Heart left ventricle (tissue), 13 donors: ENCODE results near the gene VSX2.

ENCODE experiments used
- POLR2A ChIP-seq, 2 donors: fragments of 450-650 bp; IDR thresholded peaks; one replicate each; pipeline ENCODE4 v1.6.1; 2017; ENCODE audit warnings: antibody characterized with exemption in 2 of 2, mild to moderate bottlenecking in 2 of 2, moderate library complexity in 2 of 2
- TF ChIP-seq, protein P1 (sequence below), 12 donors: fragments of 200-600 bp; sonication (generic) in 4 of 12; IDR thresholded peaks; one replicate each; pipeline versions ENCODE4 v1.5.0 to v1.8.0; 2018 to 2022; ENCODE audit warnings: antibody characterized with exemption in 12 of 12, mild to moderate bottlenecking in 5 of 12
- donor health status: ischemic (EF 13 %, LVEDD 7.1; RV severe dilation, severe dysfunction).
- donor health status: DM: no; HTN: yes; CAD: no.
- donor health status: DM: no; HTN: no; CAD: no.
- donor health status: ischemic (EF 25% LVEDD 6.9; RV normal size, moderate dysfunction).
- donor health status: ischemic (EF 25% LVEDD 5.7; RV mildly dilated, moderate dysfunction).
- donor health status: ischemic (EF 35%, LVEDD 5.7; RV mildly dilated, moderate dysfunction).
- donor health status: nonischemic (EF 11% LVEDD 7.7; RV severe dilation, severe dysfunction).
- donor health status: DM: yes; HTN: yes; CAD: no.
- donor health status: PGD.
- donor health status: ischemic (EF 29% LVEDD 5.4; RV normal size, mild dysfunction).
- donor health status: nonischemic (EF 23%, LVEDD 6.1; RV moderate dilation, normal function).

DNA sequence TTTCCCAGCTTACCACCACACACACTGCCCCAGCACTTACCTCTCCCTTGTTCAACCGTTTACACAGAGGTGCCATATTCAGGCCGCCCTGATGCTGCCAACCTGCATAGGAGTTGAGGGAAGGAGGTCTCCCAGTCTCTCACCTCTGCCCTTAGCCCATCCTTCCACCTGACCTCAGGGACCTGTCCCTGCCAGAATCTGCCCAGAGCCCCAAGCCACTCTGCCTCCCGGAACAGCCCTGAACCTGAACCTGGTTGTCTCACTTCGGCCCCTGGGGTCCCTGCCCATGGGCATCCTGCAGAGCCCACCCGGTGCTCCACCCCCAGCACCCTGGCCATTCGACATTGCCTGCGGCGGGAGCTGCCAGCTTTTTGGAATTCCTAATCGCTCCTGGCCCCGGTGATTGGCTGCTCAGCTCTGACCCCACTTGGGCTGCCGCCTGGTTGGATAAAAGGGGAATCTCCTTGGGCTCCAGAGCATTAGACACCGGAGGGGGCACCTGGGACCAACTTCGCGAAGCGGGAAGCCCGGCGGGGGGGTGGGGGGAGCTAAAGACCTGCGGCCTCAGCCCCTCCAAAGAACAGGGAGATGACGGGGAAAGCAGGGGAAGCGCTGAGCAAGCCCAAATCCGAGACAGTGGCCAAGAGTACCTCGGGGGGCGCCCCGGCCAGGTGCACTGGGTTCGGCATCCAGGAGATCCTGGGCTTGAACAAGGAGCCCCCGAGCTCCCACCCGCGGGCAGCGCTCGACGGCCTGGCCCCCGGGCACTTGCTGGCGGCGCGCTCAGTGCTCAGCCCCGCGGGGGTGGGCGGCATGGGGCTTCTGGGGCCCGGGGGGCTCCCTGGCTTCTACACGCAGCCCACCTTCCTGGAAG lies at the start of gene VSX2:
- TF ChIP-seq, protein P1, sequence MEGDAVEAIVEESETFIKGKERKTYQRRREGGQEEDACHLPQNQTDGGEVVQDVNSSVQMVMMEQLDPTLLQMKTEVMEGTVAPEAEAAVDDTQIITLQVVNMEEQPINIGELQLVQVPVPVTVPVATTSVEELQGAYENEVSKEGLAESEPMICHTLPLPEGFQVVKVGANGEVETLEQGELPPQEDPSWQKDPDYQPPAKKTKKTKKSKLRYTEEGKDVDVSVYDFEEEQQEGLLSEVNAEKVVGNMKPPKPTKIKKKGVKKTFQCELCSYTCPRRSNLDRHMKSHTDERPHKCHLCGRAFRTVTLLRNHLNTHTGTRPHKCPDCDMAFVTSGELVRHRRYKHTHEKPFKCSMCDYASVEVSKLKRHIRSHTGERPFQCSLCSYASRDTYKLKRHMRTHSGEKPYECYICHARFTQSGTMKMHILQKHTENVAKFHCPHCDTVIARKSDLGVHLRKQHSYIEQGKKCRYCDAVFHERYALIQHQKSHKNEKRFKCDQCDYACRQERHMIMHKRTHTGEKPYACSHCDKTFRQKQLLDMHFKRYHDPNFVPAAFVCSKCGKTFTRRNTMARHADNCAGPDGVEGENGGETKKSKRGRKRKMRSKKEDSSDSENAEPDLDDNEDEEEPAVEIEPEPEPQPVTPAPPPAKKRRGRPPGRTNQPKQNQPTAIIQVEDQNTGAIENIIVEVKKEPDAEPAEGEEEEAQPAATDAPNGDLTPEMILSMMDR (IDR thresholded peaks at IDR 0.05): no peak
- TF ChIP-seq POLR2A (IDR thresholded peaks at IDR 0.05): no peak
